MV-4-11 (cell line): ENCODE results near the gene OSTM1.

Experiments used
- DNase-seq: peaks from one replicate; lab custom pipeline; 2025; lab: John Stamatoyannopoulos, UW

Gene OSTM1

GRCh38 chr6:108100003-108100402 lies 25.5 kb upstream of the OSTM1 start:
- DNase-seq = no peak

- no peak for DNase-seq
Observed at GRCh38 chr6:108097882-108098281, 23.3 kb upstream of the OSTM1 start.

- DNase-seq = no peak
Observed at GRCh38 chr6:108093781-108094300, 19.3 kb upstream of the OSTM1 start.

- peak; percentile 13 for DNase-seq
Observed at GRCh38 chr6:108091288-108091687, 16.7 kb upstream of the OSTM1 start.

- DNase-seq = no peak
Observed at GRCh38 chr6:108083349-108083748, 8.8 kb upstream of the OSTM1 start.

- no peak for DNase-seq
Observed at GRCh38 chr6:108082539-108082938, 8.0 kb upstream of the OSTM1 start.

GRCh38 chr6:108080010-108080780 lies 5.7 kb upstream of the OSTM1 start:
- DNase-seq = no peak

GRCh38 chr6:108078191-108078590 lies 3.6 kb upstream of the OSTM1 start:
- no peak for DNase-seq

GRCh38 chr6:108074057-108074358 lies 533 bp downstream of the OSTM1 start:
- DNase-seq = no peak

GRCh38 chr6:108071736-108072276 lies 2.7 kb downstream of the OSTM1 start:
- DNase-seq = no peak

GRCh38 chr6:108068618-108069017 lies 5.9 kb downstream of the OSTM1 start:
- no peak for DNase-seq

- DNase-seq = no peak
Observed at GRCh38 chr6:108068182-108068581, 6.4 kb downstream of the OSTM1 start.

GRCh38 chr6:108052706-108053105 lies 21.8 kb downstream of the OSTM1 start:
- no peak for DNase-seq

- DNase-seq = no peak
Observed at GRCh38 chr6:108051481-108051880, 23.1 kb downstream of the OSTM1 start.

- DNase-seq = peak; percentile 2
Observed at GRCh38 chr6:108039681-108040080, 34.9 kb downstream of the OSTM1 start.

- no peak for DNase-seq
Observed at GRCh38 chr6:108036884-108037283, 37.7 kb downstream of the OSTM1 start.

- no peak for DNase-seq
Observed at GRCh38 chr6:108031968-108032367, 42.6 kb downstream of the OSTM1 start.

- DNase-seq = no peak
Observed at GRCh38 chr6:108030211-108030610, 44.3 kb downstream of the OSTM1 start.

GRCh38 chr6:108029226-108029921 lies 45.2 kb downstream of the OSTM1 start:
- no peak for DNase-seq

- no peak for DNase-seq
Observed at GRCh38 chr6:108027594-108027993, 46.9 kb downstream of the OSTM1 start.

GRCh38 chr6:108027056-108027455 lies 47.5 kb downstream of the OSTM1 start:
- no peak for DNase-seq

GRCh38 chr6:108024427-108025073 lies 50.0 kb downstream of the OSTM1 start:
- no peak for DNase-seq
